ENCODE data around the gene PRKCB.

DNA sequence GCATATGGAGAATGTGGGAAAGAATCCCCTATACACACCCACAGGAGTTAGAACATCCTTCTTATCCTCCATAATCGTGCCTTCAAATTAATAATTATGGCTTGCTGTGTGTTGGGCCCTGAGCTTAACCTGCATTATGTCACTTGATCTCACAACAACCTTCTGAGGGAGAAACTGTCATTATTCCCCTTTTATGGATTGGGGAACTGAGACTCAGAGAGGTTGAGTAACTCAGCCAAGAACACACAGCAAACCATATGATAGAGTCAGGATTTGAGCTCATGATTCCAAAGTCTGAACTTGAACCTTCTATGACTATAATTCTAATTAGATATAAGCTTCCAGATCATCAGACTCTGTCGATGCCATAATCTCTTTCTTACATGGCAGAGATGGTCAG, 306.1 kb downstream of the PRKCB start:
- TF ChIP-seq, protein P1, sequence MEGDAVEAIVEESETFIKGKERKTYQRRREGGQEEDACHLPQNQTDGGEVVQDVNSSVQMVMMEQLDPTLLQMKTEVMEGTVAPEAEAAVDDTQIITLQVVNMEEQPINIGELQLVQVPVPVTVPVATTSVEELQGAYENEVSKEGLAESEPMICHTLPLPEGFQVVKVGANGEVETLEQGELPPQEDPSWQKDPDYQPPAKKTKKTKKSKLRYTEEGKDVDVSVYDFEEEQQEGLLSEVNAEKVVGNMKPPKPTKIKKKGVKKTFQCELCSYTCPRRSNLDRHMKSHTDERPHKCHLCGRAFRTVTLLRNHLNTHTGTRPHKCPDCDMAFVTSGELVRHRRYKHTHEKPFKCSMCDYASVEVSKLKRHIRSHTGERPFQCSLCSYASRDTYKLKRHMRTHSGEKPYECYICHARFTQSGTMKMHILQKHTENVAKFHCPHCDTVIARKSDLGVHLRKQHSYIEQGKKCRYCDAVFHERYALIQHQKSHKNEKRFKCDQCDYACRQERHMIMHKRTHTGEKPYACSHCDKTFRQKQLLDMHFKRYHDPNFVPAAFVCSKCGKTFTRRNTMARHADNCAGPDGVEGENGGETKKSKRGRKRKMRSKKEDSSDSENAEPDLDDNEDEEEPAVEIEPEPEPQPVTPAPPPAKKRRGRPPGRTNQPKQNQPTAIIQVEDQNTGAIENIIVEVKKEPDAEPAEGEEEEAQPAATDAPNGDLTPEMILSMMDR (IDR thresholded peaks at IDR 0.05) = no peak
- TF ChIP-seq POLR2A (IDR thresholded peaks at IDR 0.05) = no peak
